ENCODE data around the gene TRAPPC5. TPM values are rescaled to one million over a fixed set of nuclear protein-coding genes. Genes with fewer than 3 reads are reported as not detected.

Gene TRAPPC5
- total and polyA plus RNA-seq, 4 donors, result 29.8 to 224 (median 125) TPM

- ATAC-seq (ENCODE audit: insufficient read depth, low FRiP score) (peak; percentile 74), DNase-seq (peak; percentile 82 to 89 (median 88))
- peaks cover 0 to 3% (median 0%) of the 10 kb centered on the region in 3 donors for H3K27me3 ChIP-seq (ENCODE audit: control insufficient read depth in 3 of 3, insufficient read depth in 3 of 3, low read length in 2 of 3)
- H3K27ac ChIP-seq (ENCODE audit: low read depth in 1 of 2, low read length in 1 of 2), result peak overlapping the region in 1 of 2 donors; percentile 51
- H3K9me3 ChIP-seq (ENCODE audit: control insufficient read depth in 4 of 4, insufficient read depth in 3 of 4, low read length in 3 of 4), result no peaks in the 10 kb centered on the region
- peaks cover 0 to 4% (median 1%) of the 10 kb centered on the region in 5 donors for H3K4me1 ChIP-seq (ENCODE audit: control insufficient read depth in 5 of 5, insufficient read depth in 5 of 5, low read length in 5 of 5)
- H3K9ac ChIP-seq (ENCODE audit: insufficient read depth in 1 of 2, low read length in 2 of 2), result peak overlapping the region in 1 of 2 donors; percentile 72
- H3K36me3 ChIP-seq (ENCODE audit: control insufficient read depth in 4 of 4, insufficient read depth in 4 of 4, low read length in 4 of 4), result peaks cover 0 to 5% (median 0%) of the 10 kb centered on the region in 4 donors
- no peak overlapping the region for H3K4me3 ChIP-seq
- TF ChIP-seq, protein P1, sequence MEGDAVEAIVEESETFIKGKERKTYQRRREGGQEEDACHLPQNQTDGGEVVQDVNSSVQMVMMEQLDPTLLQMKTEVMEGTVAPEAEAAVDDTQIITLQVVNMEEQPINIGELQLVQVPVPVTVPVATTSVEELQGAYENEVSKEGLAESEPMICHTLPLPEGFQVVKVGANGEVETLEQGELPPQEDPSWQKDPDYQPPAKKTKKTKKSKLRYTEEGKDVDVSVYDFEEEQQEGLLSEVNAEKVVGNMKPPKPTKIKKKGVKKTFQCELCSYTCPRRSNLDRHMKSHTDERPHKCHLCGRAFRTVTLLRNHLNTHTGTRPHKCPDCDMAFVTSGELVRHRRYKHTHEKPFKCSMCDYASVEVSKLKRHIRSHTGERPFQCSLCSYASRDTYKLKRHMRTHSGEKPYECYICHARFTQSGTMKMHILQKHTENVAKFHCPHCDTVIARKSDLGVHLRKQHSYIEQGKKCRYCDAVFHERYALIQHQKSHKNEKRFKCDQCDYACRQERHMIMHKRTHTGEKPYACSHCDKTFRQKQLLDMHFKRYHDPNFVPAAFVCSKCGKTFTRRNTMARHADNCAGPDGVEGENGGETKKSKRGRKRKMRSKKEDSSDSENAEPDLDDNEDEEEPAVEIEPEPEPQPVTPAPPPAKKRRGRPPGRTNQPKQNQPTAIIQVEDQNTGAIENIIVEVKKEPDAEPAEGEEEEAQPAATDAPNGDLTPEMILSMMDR (IDR thresholded peaks at IDR 0.05; ENCODE audit: control extremely low read depth, extremely low read depth), result peak; percentile 96
- WGBS, 2 donors, result 3 to 4% methylated on average over 28 of the region's 28 CpGs
Measured at GRCh38 chr19:7652061-7652641, 28.5 kb upstream of the TRAPPC5 start.

GRCh38 chr19:7654401-7654800 is 26.2 kb upstream of the TRAPPC5 start:
- Histone ChIP-seq H3K9me3 (ENCODE audit: control insufficient read depth in 4 of 4, insufficient read depth in 3 of 4, low read length in 3 of 4) (no peaks in the 10 kb centered on the region), H3K4me1 (ENCODE audit: control insufficient read depth in 5 of 5, insufficient read depth in 5 of 5, low read length in 5 of 5) (peaks cover 0 to 4% (median 1%) of the 10 kb centered on the region in 5 donors), H3K27me3 (ENCODE audit: control insufficient read depth in 3 of 3, insufficient read depth in 3 of 3, low read length in 2 of 3) (peaks cover 0 to 3% (median 0%) of the 10 kb centered on the region in 3 donors), H3K9ac (ENCODE audit: insufficient read depth in 1 of 2, low read length in 2 of 2) (no peak overlapping the region), H3K36me3 (ENCODE audit: control insufficient read depth in 4 of 4, insufficient read depth in 4 of 4, low read length in 4 of 4) (no peaks in the 10 kb centered on the region), H3K4me3 (no peak overlapping the region), H3K27ac (ENCODE audit: low read depth in 1 of 2, low read length in 1 of 2) (no peak overlapping the region)
- WGBS, 2 donors, result 73 to 81% methylated on average over 8 of the region's 8 CpGs
- TF ChIP-seq, protein P1 (IDR thresholded peaks at IDR 0.05; ENCODE audit: control extremely low read depth, extremely low read depth), result no peak
- DNase-seq (peak in 1 of 3 donors; percentile 13), ATAC-seq (ENCODE audit: insufficient read depth, low FRiP score) (no peak)

DNA sequence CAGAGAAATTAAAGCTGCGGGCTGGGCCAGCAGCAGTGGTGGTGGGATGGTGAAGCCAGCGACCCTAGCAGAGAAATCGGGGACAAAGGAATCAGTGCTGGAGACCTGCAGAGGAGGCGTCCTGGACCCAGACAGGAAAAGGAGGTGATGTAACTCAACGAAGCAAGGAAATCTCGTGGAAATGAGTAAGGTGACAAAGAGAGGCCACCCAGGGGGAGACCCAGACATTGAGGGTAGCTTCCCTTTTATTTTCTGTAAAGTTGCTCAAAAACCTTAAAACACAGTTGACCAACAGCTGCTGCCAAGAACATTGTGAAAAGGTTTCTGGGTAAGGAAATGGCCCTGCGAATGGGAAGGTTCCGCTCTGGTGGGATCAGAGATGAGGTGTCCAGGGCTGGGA is 25.1 kb upstream of the TRAPPC5 start:
- TF ChIP-seq, protein P1 (IDR thresholded peaks at IDR 0.05; ENCODE audit: control extremely low read depth, extremely low read depth), result no peak
- Histone ChIP-seq H3K9me3 (ENCODE audit: control insufficient read depth in 4 of 4, insufficient read depth in 3 of 4, low read length in 3 of 4) (no peaks in the 10 kb centered on the region), H3K4me3 (no peak overlapping the region), H3K27me3 (ENCODE audit: control insufficient read depth in 3 of 3, insufficient read depth in 3 of 3, low read length in 2 of 3) (no peaks in the 10 kb centered on the region), H3K27ac (ENCODE audit: low read depth in 1 of 2, low read length in 1 of 2) (peak overlapping the region in 1 of 2 donors; percentile 73), H3K9ac (ENCODE audit: insufficient read depth in 1 of 2, low read length in 2 of 2) (no peak overlapping the region), H3K4me1 (ENCODE audit: control insufficient read depth in 5 of 5, insufficient read depth in 5 of 5, low read length in 5 of 5) (peaks cover 0 to 4% (median 1%) of the 10 kb centered on the region in 5 donors), H3K36me3 (ENCODE audit: control insufficient read depth in 4 of 4, insufficient read depth in 4 of 4, low read length in 4 of 4) (no peaks in the 10 kb centered on the region)
- no peak for DNase-seq
- WGBS, 2 donors, result 32 to 57% methylated on average over 8 of the region's 8 CpGs
- no peak for ATAC-seq (ENCODE audit: insufficient read depth, low FRiP score)

Measured in lung (tissue), 12 donors.